ENCODE data around the gene GCK.

The GCK gene

GRCh38 chr7:44107116-44107960, 81.9 kb downstream of the GCK start:
- H3K4me1 ChIP-seq (ENCODE audit: low read depth, poor library complexity, severe bottlenecking) = no peaks in the 10 kb centered on the region
- H4K20me1 ChIP-seq (ENCODE audit: insufficient read depth) = no peaks in the 10 kb centered on the region
- H3K9ac ChIP-seq = no peak overlapping the region

DNA sequence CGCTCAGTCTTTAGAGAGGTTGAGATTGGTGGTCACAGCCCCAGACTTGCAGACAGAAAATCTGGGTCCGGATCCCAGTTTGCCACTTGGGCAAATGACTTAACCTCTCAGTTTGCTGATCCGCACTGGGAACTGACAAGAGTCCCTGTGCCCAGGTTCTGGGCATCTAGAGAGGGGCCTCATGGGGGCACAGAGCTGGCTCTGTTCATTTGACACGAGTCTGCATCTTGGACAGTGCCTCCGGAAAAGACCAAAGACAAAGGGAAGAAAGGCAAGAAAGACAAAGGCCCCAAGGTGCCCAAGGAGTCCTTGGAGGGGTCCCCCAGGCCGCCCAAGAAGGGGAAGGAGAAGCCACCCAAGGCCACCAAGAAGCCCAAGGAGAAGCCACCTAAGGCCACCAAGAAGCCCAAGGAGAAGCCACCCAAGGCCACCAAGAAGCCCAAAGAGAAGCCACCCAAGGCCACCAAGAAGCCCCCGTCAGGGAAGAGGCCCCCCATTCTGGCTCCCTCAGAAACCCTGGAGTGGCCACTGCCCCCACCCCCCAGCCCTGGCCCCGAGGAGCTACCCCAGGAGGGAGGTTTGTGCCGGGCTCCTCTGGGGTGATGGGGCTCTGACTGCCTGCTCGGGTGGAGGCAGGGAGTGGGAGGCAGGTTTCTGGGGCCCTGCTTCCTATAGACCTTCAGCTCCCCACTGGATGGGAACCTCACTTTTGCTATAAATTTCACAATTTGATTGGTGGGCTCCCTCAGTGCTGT, 82.8 kb downstream of the GCK start:
- H3K9ac ChIP-seq = no peak overlapping the region
- no peak overlapping the region for H3K27ac ChIP-seq
- no peaks in the 10 kb centered on the region for H3K79me2 ChIP-seq (ENCODE audit: insufficient read depth, low read depth)
- no peak overlapping the region for H2AFZ ChIP-seq (ENCODE audit: low read depth)
- H3K4me3 ChIP-seq (IDR thresholded peaks at IDR 0.05; ENCODE audit: insufficient read depth, low read depth, low read length) = no peak overlapping the region
- peaks cover 8% of the 10 kb centered on the region; the same call in 1 of the 2 replicates for H3K27me3 ChIP-seq (ENCODE audit: insufficient read depth, low read depth)
- TF ChIP-seq, protein P1, sequence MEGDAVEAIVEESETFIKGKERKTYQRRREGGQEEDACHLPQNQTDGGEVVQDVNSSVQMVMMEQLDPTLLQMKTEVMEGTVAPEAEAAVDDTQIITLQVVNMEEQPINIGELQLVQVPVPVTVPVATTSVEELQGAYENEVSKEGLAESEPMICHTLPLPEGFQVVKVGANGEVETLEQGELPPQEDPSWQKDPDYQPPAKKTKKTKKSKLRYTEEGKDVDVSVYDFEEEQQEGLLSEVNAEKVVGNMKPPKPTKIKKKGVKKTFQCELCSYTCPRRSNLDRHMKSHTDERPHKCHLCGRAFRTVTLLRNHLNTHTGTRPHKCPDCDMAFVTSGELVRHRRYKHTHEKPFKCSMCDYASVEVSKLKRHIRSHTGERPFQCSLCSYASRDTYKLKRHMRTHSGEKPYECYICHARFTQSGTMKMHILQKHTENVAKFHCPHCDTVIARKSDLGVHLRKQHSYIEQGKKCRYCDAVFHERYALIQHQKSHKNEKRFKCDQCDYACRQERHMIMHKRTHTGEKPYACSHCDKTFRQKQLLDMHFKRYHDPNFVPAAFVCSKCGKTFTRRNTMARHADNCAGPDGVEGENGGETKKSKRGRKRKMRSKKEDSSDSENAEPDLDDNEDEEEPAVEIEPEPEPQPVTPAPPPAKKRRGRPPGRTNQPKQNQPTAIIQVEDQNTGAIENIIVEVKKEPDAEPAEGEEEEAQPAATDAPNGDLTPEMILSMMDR (conservative IDR thresholded peaks at IDR 0.05; ENCODE audit: low read depth, low read length) = no peak
- H3K36me3 ChIP-seq (ENCODE audit: insufficient read depth) = no peaks in the 10 kb centered on the region
- no peaks in the 10 kb centered on the region for H4K20me1 ChIP-seq (ENCODE audit: insufficient read depth)
- H3K4me2 ChIP-seq = no peak overlapping the region
- H3K4me1 ChIP-seq (ENCODE audit: low read depth, poor library complexity, severe bottlenecking) = no peaks in the 10 kb centered on the region

More at GRCh38 chr7:44107116-44107960, 81.9 kb downstream of the GCK start:
- TF ChIP-seq, protein P1 (conservative IDR thresholded peaks at IDR 0.05; ENCODE audit: low read depth, low read length) = no peak
- Histone ChIP-seq H3K79me2 (ENCODE audit: insufficient read depth, low read depth) (no peaks in the 10 kb centered on the region), H3K36me3 (ENCODE audit: insufficient read depth) (no peaks in the 10 kb centered on the region), H3K27me3 (ENCODE audit: insufficient read depth, low read depth) (peaks cover 8% of the 10 kb centered on the region; the same call in 1 of the 2 replicates), H2AFZ (ENCODE audit: low read depth) (no peak overlapping the region), H3K4me3 (IDR thresholded peaks at IDR 0.05; ENCODE audit: insufficient read depth, low read depth, low read length) (no peak overlapping the region), H3K27ac (no peak overlapping the region), H3K4me2 (no peak overlapping the region)

- Histone ChIP-seq H3K36me3 (ENCODE audit: insufficient read depth) (no peaks in the 10 kb centered on the region), H3K9ac (no peak overlapping the region), H3K4me3 (IDR thresholded peaks at IDR 0.05; ENCODE audit: insufficient read depth, low read depth, low read length) (no peak overlapping the region), H3K4me1 (ENCODE audit: low read depth, poor library complexity, severe bottlenecking) (no peaks in the 10 kb centered on the region), H2AFZ (ENCODE audit: low read depth) (no peak overlapping the region), H3K4me2 (no peak overlapping the region), H3K79me2 (ENCODE audit: insufficient read depth, low read depth) (no peaks in the 10 kb centered on the region), H3K27me3 (ENCODE audit: insufficient read depth, low read depth) (peaks cover 8% of the 10 kb centered on the region; the same call in 1 of the 2 replicates), H4K20me1 (ENCODE audit: insufficient read depth) (no peaks in the 10 kb centered on the region), H3K27ac (no peak overlapping the region)
- TF ChIP-seq, protein P1 (conservative IDR thresholded peaks at IDR 0.05; ENCODE audit: low read depth, low read length) = no peak
Observed at GRCh38 chr7:44105832-44106231, 83.4 kb downstream of the GCK start.

GRCh38 chr7:44104860-44105771, 84.1 kb downstream of the GCK start:
- Histone ChIP-seq H3K79me2 (ENCODE audit: insufficient read depth, low read depth) (no peaks in the 10 kb centered on the region), H3K36me3 (ENCODE audit: insufficient read depth) (no peaks in the 10 kb centered on the region), H3K4me1 (ENCODE audit: low read depth, poor library complexity, severe bottlenecking) (no peaks in the 10 kb centered on the region), H3K9ac (no peak overlapping the region), H3K27me3 (ENCODE audit: insufficient read depth, low read depth) (peaks cover 8% of the 10 kb centered on the region; the same call in 1 of the 2 replicates), H3K4me2 (no peak overlapping the region), H4K20me1 (ENCODE audit: insufficient read depth) (no peaks in the 10 kb centered on the region), H2AFZ (ENCODE audit: low read depth) (no peak overlapping the region), H3K27ac (no peak overlapping the region), H3K4me3 (IDR thresholded peaks at IDR 0.05; ENCODE audit: insufficient read depth, low read depth, low read length) (no peak overlapping the region)
- TF ChIP-seq, protein P1 (conservative IDR thresholded peaks at IDR 0.05; ENCODE audit: low read depth, low read length) = no peak

All from KMS-11 (cell line).